ENCODE results near the gene MAPK1. TPM values are rescaled to one million over a fixed set of nuclear protein-coding genes. Genes with fewer than 3 reads are reported as not detected.

The MAPK1 gene
- total RNA-seq, 1 experiment from 2014 or later: 90.3 TPM

GRCh38 chr22:21758091-21758864 lies 109.2 kb downstream of the MAPK1 start:
- Histone ChIP-seq H4K8ac (replicated peaks; ENCODE audit: insufficient read length, low read depth, low read length) (no peak overlapping the region), H3K4me2 (ENCODE audit: insufficient read depth, insufficient read length, low read length) (no peak overlapping the region), H2AFZ (ENCODE audit: low read length) (no peak overlapping the region), H3K4me1 (ENCODE audit: insufficient read depth, low read length) (0 out of 2 replicates have a peak, but pooled peaks cover 2% of the 10 kb centered on the region), H4K5ac (ENCODE audit: insufficient read length, low read depth, low read length) (no peak overlapping the region), H3K9me3 (ENCODE audit: control insufficient read depth, low read depth, low read length) (no peaks in the 10 kb centered on the region), H3K79me2 (ENCODE audit: insufficient read depth, low read length) (no peaks in the 10 kb centered on the region), H3K27me3 (ENCODE audit: insufficient read depth, low read length) (no peaks in the 10 kb centered on the region), H3K14ac (ENCODE audit: insufficient read depth, low read length) (no peak overlapping the region), H2BK12ac (ENCODE audit: insufficient read length, low read depth, low read length) (no peak overlapping the region), H2AK5ac (ENCODE audit: insufficient read length, low read length) (no peak overlapping the region), H3K18ac (ENCODE audit: insufficient read length, low read depth, low read length) (no peak overlapping the region), H3K79me1 (ENCODE audit: insufficient read depth, low read depth, low read length, poor library complexity, severe bottlenecking) (no peaks in the 10 kb centered on the region), H4K20me1 (ENCODE audit: control insufficient read depth, insufficient read depth, insufficient read length) (no peaks in the 10 kb centered on the region), H2BK15ac (ENCODE audit: low read depth, low read length) (no peak overlapping the region), H2BK120ac (ENCODE audit: low read depth, low read length, poor library complexity, severe bottlenecking) (no peak overlapping the region), H3K27ac (ENCODE audit: insufficient read length, low read depth, low read length) (no peak overlapping the region), H3T11ph (ENCODE audit: low read length) (no peak overlapping the region), H3K9ac (ENCODE audit: extremely low read depth, insufficient read length, low read length) (no peak overlapping the region), H3K23me2 (ENCODE audit: insufficient read length, low read depth, low read length, poor library complexity, severe bottlenecking) (no peaks in the 10 kb centered on the region), H2BK5ac (ENCODE audit: insufficient read length, low read length) (no peak overlapping the region), H4K91ac (ENCODE audit: insufficient read length, low read depth, low read length) (no peak overlapping the region), H3K56ac (ENCODE audit: insufficient read length, low read depth, low read length) (no peak overlapping the region), H2BK20ac (ENCODE audit: low read depth, low read length, poor library complexity, severe bottlenecking) (no peak overlapping the region), H3K4ac (ENCODE audit: low read depth, low read length) (no peak overlapping the region), H3K23ac (ENCODE audit: insufficient read length, low read depth, low read length) (no peak overlapping the region)
- no CpG with 5 or more reads among the region's 21 CpGs for WGBS (ENCODE audit: extremely low coverage, insufficient read length, low lambda C conversion rate)
- peak overlapping the region in 2 of 3 experiments; percentile 15 to 20; a peak in 3 of 7 replicates for H3K27ac Mint-ChIP-seq
- H3K36me3 Mint-ChIP-seq (ENCODE audit: insufficient read depth in 1 of 3, low read depth in 3 of 3): peaks cover 7 to 36% (median 25%) of the 10 kb centered on the region in 3 experiments; a peak in 5 of 7 replicates
- TF ChIP-seq CTCF (conservative IDR thresholded peaks at IDR 0.05): no peak
- no peaks in the 10 kb centered on the region; the same call in 1 of the 2 replicates for H3K27me3 Mint-ChIP-seq (ENCODE audit: low read depth)
- no peak overlapping the region for H3K4me3 Mint-ChIP-seq
- H3K4me1 Mint-ChIP-seq: peaks cover 3 to 20% of the 10 kb centered on the region in 2 experiments; a peak in 3 of 4 replicates
- no peaks in the 10 kb centered on the region for H3K9me3 Mint-ChIP-seq
- DNase-seq: no peak

Data from H9 (cell line).